Glomerular visceral epithelial cell (primary cell): ENCODE measurements around the gene NUDCD3.
A peak's percentile ranks its signal among the peaks of the same experiment; 100 is the strongest.
"Not testable (repeated sequence)": the region's sequence is repeated elsewhere in the genome, so short reads cannot be mapped to it uniquely, and the experiment has no call there.

Experiments used
- DNase-seq: peaks from one replicate; pipeline ENCODE4 v3.0.0-alpha.2; 2016; ENCODE audit errors: extremely low spot score

NUDCD3 gene

GRCh38 chr7:44447874-44448425 is 42.5 kb downstream of the NUDCD3 start:
- DNase-seq = no peak

GRCh38 chr7:44445986-44446671 is 44.3 kb downstream of the NUDCD3 start:
- no peak for DNase-seq

- no peak for DNase-seq
These were observed 49.4 kb downstream of the NUDCD3 start for GRCh38 chr7:44441079-44441478.

- no peak for DNase-seq
These were observed 49.8 kb downstream of the NUDCD3 start for GRCh38 chr7:44440577-44441078.

- no peak for DNase-seq
These were observed 50.5 kb downstream of the NUDCD3 start for GRCh38 chr7:44439926-44440325.

- peak; percentile 36 for DNase-seq
These were observed 51.6 kb downstream of the NUDCD3 start for GRCh38 chr7:44438816-44439215.

- no peak for DNase-seq
These were observed 56.3 kb downstream of the NUDCD3 start for GRCh38 chr7:44434201-44434600.

GRCh38 chr7:44433255-44434022 is 57.0 kb downstream of the NUDCD3 start:
- no peak for DNase-seq

- DNase-seq = no peak
These were observed 58.0 kb downstream of the NUDCD3 start for GRCh38 chr7:44432381-44432977.

GRCh38 chr7:44431091-44431608 is 59.3 kb downstream of the NUDCD3 start:
- DNase-seq = peak; percentile 24

- no peak for DNase-seq
These were observed 60.4 kb downstream of the NUDCD3 start for GRCh38 chr7:44430054-44430453.

- DNase-seq = not testable (repeated sequence)
These were observed 65.7 kb downstream of the NUDCD3 start for GRCh38 chr7:44424762-44425161.

GRCh38 chr7:44416941-44417340 is 73.5 kb downstream of the NUDCD3 start:
- DNase-seq = no peak

- peak; percentile 62 for DNase-seq
These were observed 74.9 kb downstream of the NUDCD3 start for GRCh38 chr7:44415510-44415909.

- DNase-seq = peak; percentile 88
These were observed 75.4 kb downstream of the NUDCD3 start for GRCh38 chr7:44415047-44415446.

- no peak for DNase-seq
These were observed 79.2 kb downstream of the NUDCD3 start for GRCh38 chr7:44411306-44411705.

GRCh38 chr7:44408596-44408995 is 81.9 kb downstream of the NUDCD3 start:
- DNase-seq = no peak

GRCh38 chr7:44403775-44404174 is 86.7 kb downstream of the NUDCD3 start:
- DNase-seq = no peak

GRCh38 chr7:44403176-44403759 is 87.2 kb downstream of the NUDCD3 start:
- DNase-seq = no peak

GRCh38 chr7:44402401-44403060 is 87.9 kb downstream of the NUDCD3 start:
- DNase-seq = no peak

- no peak for DNase-seq
These were observed 88.8 kb downstream of the NUDCD3 start for GRCh38 chr7:44401692-44402091.
